Hippocampal formation (tissue), 2 donors: ENCODE measurements around the gene MYADM.
"Not testable (repeated sequence)": the region's sequence is repeated elsewhere in the genome, so short reads cannot be mapped to it uniquely, and the experiment has no call there.

Experiments
- DNase-seq, 2 donors: peaks; one replicate each; lab custom pipeline; 2025; lab: John Stamatoyannopoulos, UW

MYADM gene

GRCh38 chr19:53868892-53869804, 1.5 kb downstream of the MYADM start:
- DNase-seq = peak; percentile 36 to 50

- DNase-seq = not testable (repeated sequence)
These were observed 2.3 kb downstream of the MYADM start for GRCh38 chr19:53869805-53870484.

GRCh38 chr19:53870485-53870844, 2.8 kb downstream of the MYADM start:
- DNase-seq = no peak

- DNase-seq = no peak
These were observed 3.8 kb downstream of the MYADM start for GRCh38 chr19:53871454-53871853.

- no peak for DNase-seq
These were observed 5.1 kb downstream of the MYADM start for GRCh38 chr19:53872762-53873161.

GRCh38 chr19:53873773-53874605, 6.3 kb downstream of the MYADM start:
- DNase-seq = no peak

- no peak for DNase-seq
These were observed 6.9 kb downstream of the MYADM start for GRCh38 chr19:53874606-53874990.

GRCh38 chr19:53875602-53876325, 8.1 kb downstream of the MYADM start:
- no peak for DNase-seq

GRCh38 chr19:53876651-53877224, 9.1 kb downstream of the MYADM start:
- DNase-seq = no peak

- DNase-seq = no peak
These were observed 9.7 kb downstream of the MYADM start for GRCh38 chr19:53877361-53877766.

GRCh38 chr19:53878776-53879139, 11.1 kb downstream of the MYADM start:
- DNase-seq = no peak

GRCh38 chr19:53879140-53880081, 11.7 kb downstream of the MYADM start:
- DNase-seq = peak; percentile 84 to 89

GRCh38 chr19:53880711-53881481, 13.2 kb downstream of the MYADM start:
- no peak for DNase-seq

- DNase-seq = no peak
These were observed 14.1 kb downstream of the MYADM start, which contains the start of gene PRKCG for GRCh38 chr19:53881482-53882390. Gene PRKCG, plus strand, starts transcription at chr19:53882197. Its CDS starts 298 bp downstream, at chr19:53882495.

- DNase-seq = no peak
These were observed 14.8 kb downstream of the MYADM start for GRCh38 chr19:53882391-53883050.

- no peak for DNase-seq
These were observed 15.6 kb downstream of the MYADM start for GRCh38 chr19:53883231-53883661.

GRCh38 chr19:53883741-53884140, 16.1 kb downstream of the MYADM start:
- no peak for DNase-seq

- no peak for DNase-seq
These were observed 16.6 kb downstream of the MYADM start for GRCh38 chr19:53884256-53884655.
